GM19328 (cell line): ENCODE results near the gene HOXC12.

Experiments used
- ATAC-seq: cut with Tn5 transposase; IDR thresholded peaks from one replicate; pipeline ENCODE4 v1.9.1; 2021; ENCODE audit warnings: mild to moderate bottlenecking, moderate library complexity; ENCODE audit not compliant: unreplicated experiment

HOXC12 gene

GRCh38 chr12:53982648-53983567 lies 28.2 kb downstream of the HOXC12 start:
- ATAC-seq = no peak

- no peak for ATAC-seq
Measured at GRCh38 chr12:53983568-53983949, 28.9 kb downstream of the HOXC12 start.

- no peak for ATAC-seq
Measured at GRCh38 chr12:53983950-53984572, 29.4 kb downstream of the HOXC12 start.

- no peak for ATAC-seq
Measured at GRCh38 chr12:53984901-53985691, 30.4 kb downstream of the HOXC12 start, which contains the start of gene HOXC10. HOXC10 (plus strand) TSS chr12:53985146; CDS start chr12:53985260, 114 bp downstream.

GRCh38 chr12:53985692-53985993 lies 30.9 kb downstream of the HOXC12 start:
- no peak for ATAC-seq

- ATAC-seq = no peak
Measured at GRCh38 chr12:53985994-53986685, 31.4 kb downstream of the HOXC12 start.

GRCh38 chr12:53986686-53987483 lies 32.2 kb downstream of the HOXC12 start:
- no peak for ATAC-seq

GRCh38 chr12:53987787-53988230 lies 33.1 kb downstream of the HOXC12 start:
- no peak for ATAC-seq

- ATAC-seq = no peak
Measured at GRCh38 chr12:53988541-53989226, 34.0 kb downstream of the HOXC12 start.

- no peak for ATAC-seq
Measured at GRCh38 chr12:53989227-53990113, 34.8 kb downstream of the HOXC12 start.

GRCh38 chr12:53990311-53991076 lies 35.8 kb downstream of the HOXC12 start:
- ATAC-seq = no peak

- no peak for ATAC-seq
Measured at GRCh38 chr12:53991077-53991460, 36.4 kb downstream of the HOXC12 start.

- no peak for ATAC-seq
Measured at GRCh38 chr12:53992377-53992889, 37.7 kb downstream of the HOXC12 start.

GRCh38 chr12:53993162-53994008 lies 38.7 kb downstream of the HOXC12 start:
- no peak for ATAC-seq

- ATAC-seq = no peak
Measured at GRCh38 chr12:53994009-53994263, 39.2 kb downstream of the HOXC12 start.

- ATAC-seq = no peak
Measured at GRCh38 chr12:53994264-53995001, 39.7 kb downstream of the HOXC12 start.
